ENCODE results near the gene EYA4. TPM values are rescaled to one million over a fixed set of nuclear protein-coding genes. Genes with fewer than 3 reads are reported as not detected.

EYA4 gene
- total RNA-seq, 2 donors from 2014 or later = 0.11 to 0.26 TPM

- Histone ChIP-seq H3K36me3 (ENCODE audit: control insufficient read depth, insufficient read depth, low read length) (no peaks in the 10 kb centered on the region), H3K27ac (ENCODE audit: low read depth, low read length) (no peak overlapping the region), H3K27me3 (ENCODE audit: control insufficient read depth, insufficient read depth, low read length, poor library complexity, severe bottlenecking) (no peaks in the 10 kb centered on the region), H3K4me3 (ENCODE audit: low read length) (no peak overlapping the region), H3K9ac (ENCODE audit: extremely low read depth, low read length, poor library complexity, severe bottlenecking) (no peak overlapping the region), H3K4me1 (ENCODE audit: control insufficient read depth, insufficient read depth, low read length) (no peaks in the 10 kb centered on the region), H3K9me3 (ENCODE audit: control insufficient read depth, low read length) (no peaks in the 10 kb centered on the region)
- 85 to 100% methylated on average over 1 to 2 of the region's 2 CpGs for WGBS, 2 experiments (ENCODE audit: insufficient coverage in 1 of 2, insufficient read length in 1 of 2)
- Mint-ChIP-seq H3K4me3 (no peak overlapping the region), H3K4me1 (no peaks in the 10 kb centered on the region), H3K27ac (no peak overlapping the region), H3K27me3 (ENCODE audit: insufficient read depth) (no peaks in the 10 kb centered on the region), H3K9me3 (no peaks in the 10 kb centered on the region), H3K36me3 (ENCODE audit: low read depth) (no peaks in the 10 kb centered on the region)
- TF ChIP-seq CTCF (conservative IDR thresholded peaks at IDR 0.05) = no peak
- DNase-seq = no peak
These were observed 56.5 kb downstream of the EYA4 start for GRCh38 chr6:133297657-133298056.

- no peak overlapping the region for H3K27ac Mint-ChIP-seq
- Histone ChIP-seq H3K36me3 (ENCODE audit: control insufficient read depth, insufficient read depth, low read length) (no peaks in the 10 kb centered on the region), H3K9me3 (ENCODE audit: control insufficient read depth, low read length) (no peaks in the 10 kb centered on the region), H3K9ac (ENCODE audit: extremely low read depth, low read length, poor library complexity, severe bottlenecking) (no peak overlapping the region), H3K27ac (ENCODE audit: low read depth, low read length) (no peak overlapping the region), H3K4me3 (ENCODE audit: low read length) (no peak overlapping the region), H3K4me1 (ENCODE audit: control insufficient read depth, insufficient read depth, low read length) (no peaks in the 10 kb centered on the region), H3K27me3 (ENCODE audit: control insufficient read depth, insufficient read depth, low read length, poor library complexity, severe bottlenecking) (no peaks in the 10 kb centered on the region)
- no peaks in the 10 kb centered on the region for H3K36me3 Mint-ChIP-seq (ENCODE audit: low read depth)
- H3K4me1 Mint-ChIP-seq = no peaks in the 10 kb centered on the region
- 86 to 100% methylated on average over 2 to 3 of the region's 3 CpGs for WGBS, 2 experiments (ENCODE audit: insufficient coverage in 1 of 2, insufficient read length in 1 of 2)
- H3K4me3 Mint-ChIP-seq = no peak overlapping the region
- no peak for TF ChIP-seq CTCF (conservative IDR thresholded peaks at IDR 0.05)
- H3K27me3 Mint-ChIP-seq (ENCODE audit: insufficient read depth) = no peaks in the 10 kb centered on the region
- no peaks in the 10 kb centered on the region for H3K9me3 Mint-ChIP-seq
- no peak for DNase-seq
These were observed 57.2 kb downstream of the EYA4 start for GRCh38 chr6:133298335-133298734.

- H3K4me3 ChIP-seq (ENCODE audit: low read length) = no peak overlapping the region
- Mint-ChIP-seq H3K4me3 (no peak overlapping the region), H3K27ac (no peak overlapping the region), H3K36me3 (ENCODE audit: low read depth) (no peaks in the 10 kb centered on the region), H3K4me1 (no peaks in the 10 kb centered on the region), H3K27me3 (ENCODE audit: insufficient read depth) (no peaks in the 10 kb centered on the region), H3K9me3 (no peaks in the 10 kb centered on the region)
- no peaks in the 10 kb centered on the region for H3K4me1 ChIP-seq (ENCODE audit: control insufficient read depth, insufficient read depth, low read length)
- TF ChIP-seq CTCF (conservative IDR thresholded peaks at IDR 0.05) = no peak
- H3K36me3 ChIP-seq (ENCODE audit: control insufficient read depth, insufficient read depth, low read length) = no peaks in the 10 kb centered on the region
- no peak overlapping the region for H3K9ac ChIP-seq (ENCODE audit: extremely low read depth, low read length, poor library complexity, severe bottlenecking)
- H3K27ac ChIP-seq (ENCODE audit: low read depth, low read length) = no peak overlapping the region
- H3K27me3 ChIP-seq (ENCODE audit: control insufficient read depth, insufficient read depth, low read length, poor library complexity, severe bottlenecking) = no peaks in the 10 kb centered on the region
- DNase-seq = no peak
- H3K9me3 ChIP-seq (ENCODE audit: control insufficient read depth, low read length) = no peaks in the 10 kb centered on the region
- WGBS, 2 experiments (ENCODE audit: insufficient coverage in 1 of 2, insufficient read length in 1 of 2) = 92 to 100% methylated on average over 3 to 4 of the region's 4 CpGs
These were observed 57.6 kb downstream of the EYA4 start for GRCh38 chr6:133298801-133299200.

All from endodermal cell (in vitro differentiated cells).